GM12878 (cell line): Measurements from ENCODE around the gene PNMA1. TPM values are rescaled to one million over a fixed set of nuclear protein-coding genes. Genes with fewer than 3 reads are reported as not detected.

Source experiments
- ATAC-seq: fragments of 200-7000 bp; cut with Tn5 transposase; 3 replicates; pipeline ENCODE4 v1.9.1; 2020; ENCODE audit warnings: mild to moderate bottlenecking, moderate library complexity
- BruUV-seq: library from RNA; stranded (reverse); fragments of 400-500 nt; replicated peaks from 2 replicates; lab custom pipeline; 2021; lab: Mats Ljungman, UMichigan
- CTCF ChIA-PET: fragments of 300-600 bp; sonication (Branson Sonifier 250); formaldehyde crosslinking; extraction: SDS; loops from one replicate; lab custom pipeline; 2021; ENCODE audit warnings: inconsistent platforms; lab: Yijun Ruan, JAX
- POLR2A ChIA-PET: fragments of 350-600 bp; formaldehyde crosslinking; extraction: SDS; loops from one replicate; lab custom pipeline; 2021; ENCODE audit warnings: inconsistent platforms; lab: Charles Lee
- RAD21 ChIA-PET: fragments of 300-600 bp; sonication (Branson Sonifier 250); formaldehyde crosslinking; loops from one replicate; lab custom pipeline; 2023; ENCODE audit warnings: antibody characterized with exemption; ENCODE audit not compliant: unreplicated experiment; lab: Charles Lee
- SMC1A ChIA-PET: fragments of 300-600 bp; sonication (Branson Sonifier 250); formaldehyde crosslinking; loops from one replicate; lab custom pipeline; 2023; ENCODE audit not compliant: unreplicated experiment, uncharacterized antibody; lab: Charles Lee
- DNase-seq: peaks from one replicate; pipeline ENCODE4 v3.0.0-alpha.2; 2011; ENCODE audit warnings: low read depth, low spot score
- FAIRE-seq: peaks from 3 replicates; lab custom pipeline; 2011; peaks lifted over from hg19 to GRCh38; lab: Jason Lieb, UNC
- H2AFZ ChIP-seq: 2 replicates; pipeline ENCODE4 v1.6.0; 2011; ENCODE audit warnings: low read depth, low read length, control low read depth; ENCODE audit not compliant: control insufficient read depth
- H3K27ac ChIP-seq: 2 replicates; pipeline ENCODE4 v1.5.1; 2011; ENCODE audit warnings: control low read depth; ENCODE audit not compliant: control insufficient read depth, insufficient read depth
- H3K27me3 ChIP-seq, 2 experiments: replicated peaks in 1 of 2; 2 replicates each; pipeline versions ENCODE4 v1.6.0 to v1.6.1; 2011; ENCODE audit warnings: low read length in 1 of 2; ENCODE audit not compliant: control insufficient read depth in 2 of 2, insufficient read depth in 2 of 2
- H3K36me3 ChIP-seq, 2 experiments: 2 replicates each; pipeline ENCODE4 v1.5.1; 2011; ENCODE audit warnings: low read length in 1 of 2; ENCODE audit not compliant: control insufficient read depth in 2 of 2, insufficient read depth in 2 of 2
- H3K4me1 ChIP-seq: 2 replicates; pipeline ENCODE4 v1.6.1; 2011; ENCODE audit warnings: mild to moderate bottlenecking, low read length, moderate library complexity, mixed read lengths; ENCODE audit not compliant: control insufficient read depth, insufficient read depth
- H3K4me2 ChIP-seq: 2 replicates; pipeline ENCODE4 v1.6.0; 2011; ENCODE audit warnings: control low read depth; ENCODE audit not compliant: control insufficient read depth, insufficient read depth
- H3K4me3 ChIP-seq: fragments of 200-600 bp; sonication (generic); 2 replicates; pipeline ENCODE4 v1.5.1; 2016
- H3K79me2 ChIP-seq: 2 replicates; pipeline ENCODE4 v1.6.0; 2011; ENCODE audit warnings: low read length; ENCODE audit not compliant: control insufficient read depth, insufficient read depth
- H3K9ac ChIP-seq: 2 replicates; pipeline ENCODE4 v1.8.0; 2011; ENCODE audit warnings: low read length, control low read depth, mixed read lengths; ENCODE audit not compliant: control insufficient read depth, insufficient read depth
- H3K9me3 ChIP-seq: replicated peaks from 3 replicates; pipeline ENCODE4 v1.5.1; 2011; ENCODE audit warnings: mild to moderate bottlenecking, low read length; ENCODE audit not compliant: control insufficient read depth, insufficient read depth
- H4K20me1 ChIP-seq: 2 replicates; pipeline ENCODE4 v1.6.0; 2011; ENCODE audit not compliant: control insufficient read depth, insufficient read depth
- EGR1 ChIP-seq, 2 experiments: IDR thresholded peaks; 1 replicate in 1 of 2; 2 replicates in 1 of 2; pipeline ENCODE4 v1.6.1; 2011 to 2012; ENCODE audit warnings: low read depth in 2 of 2, low read length in 2 of 2, borderline replicate concordance in 1 of 2, mild to moderate bottlenecking in 1 of 2, moderate library complexity in 1 of 2
- KLF5 ChIP-seq: fragments of 450-650 bp; IDR thresholded peaks from 2 replicates; pipeline ENCODE4 v1.6.1; 2014; ENCODE audit warnings: mild to moderate bottlenecking; ENCODE audit not compliant: partially characterized antibody
- LARP7 ChIP-seq: fragments of 450-650 bp; IDR thresholded peaks from 2 replicates; pipeline ENCODE4 v1.6.1; 2017; ENCODE audit warnings: mild to moderate bottlenecking
- WGBS: methylation state at CpG from one replicate; pipeline ENCODE4 v1.1.6; 2016; ENCODE audit warnings: low lambda C conversion rate; ENCODE audit not compliant: insufficient replicate concordance, insufficient coverage; ENCODE audit errors: missing lambda C conversion rate; 5-methylcytosine and 5-hydroxymethylcytosine counted together
- in situ Hi-C: fragments of 300-500 bp; cut with MboI; formaldehyde crosslinking; loops from 9 replicates; pipeline ENCODE4 v1.14.3; 2018; ENCODE audit warnings: mixed read lengths
- intact Hi-C: fragments of 100-400 bp; cut with micrococcal nuclease; formaldehyde crosslinking; loops from one replicate; pipeline ENCODE4 v1.14.2; 2022; ENCODE audit not compliant: unreplicated experiment
- polyA plus RNA-seq, 11 experiments: library from polyadenylated mRNA; depleted of rRNA in 4 of 11; unstranded in 6 of 11; stranded (reverse) in 5 of 11; fragments of >200 nt; fragmentation: Nextera tagmentation in 4 of 11; fragmentation: Illumina TruSeq in 1 of 11; extraction: Ambion mirVana in 4 of 11; extraction: Trizol in 1 of 11; gene quantifications; 1 replicate in 1 of 11; 2 replicates in 10 of 11; pipeline versions ENCODE4 v1.2.1 to v1.2.3, GENCODE V29; 2011 to 2016; ENCODE audit warnings: inconsistent platforms in 2 of 11, missing spikeins in 2 of 11, low read depth in 1 of 11
- total RNA-seq, 4 experiments: library from RNA; depleted of rRNA in 3 of 4; stranded (reverse); fragments of >200 nt in 3 of 4; fragmentation: Illumina TruSeq in 1 of 4; extraction: Trizol in 1 of 4; gene quantifications; 2 replicates each; pipeline versions ENCODE4 v1.2.1 to v1.2.3, GENCODE V29; 2013 to 2021
- TF ChIP-seq, protein P1 (sequence below): fragments of 450-650 bp; conservative IDR thresholded peaks from 2 replicates; pipeline ENCODE4 v1.6.1; 2017; ENCODE audit warnings: mild to moderate bottlenecking, moderate library complexity

PNMA1 gene
- total and polyA plus RNA-seq, 10 of the 15 experiments (the other 5 are each of a cell fraction or from before 2014, with no cell fraction given): 1.8 to 39.3 (median 11.1) TPM

DNA sequence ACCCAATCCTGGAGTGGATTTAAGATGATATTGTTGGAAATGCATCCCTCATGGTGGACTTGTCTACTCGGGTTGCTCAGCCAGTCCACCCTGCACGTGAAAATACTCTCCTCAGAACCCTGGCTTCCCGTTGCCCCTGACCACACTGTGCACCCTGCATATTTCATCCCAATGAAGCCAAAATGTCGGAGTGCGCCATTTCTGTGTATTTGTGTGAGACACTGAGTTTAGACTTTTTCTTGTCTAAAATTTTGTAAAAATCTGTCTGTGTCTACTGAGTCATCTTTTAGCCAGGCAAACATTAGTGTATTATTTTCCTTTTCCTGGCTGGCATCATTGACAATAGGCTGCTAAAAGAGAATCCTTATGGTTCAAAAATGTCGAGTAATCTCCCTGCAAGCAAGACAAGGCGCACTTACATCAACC, 485 bp upstream of the PNMA1 start:
- peaks cover 12 to 26% of the 10 kb centered on the region in 2 experiments for H3K36me3 ChIP-seq
- peak overlapping the region; percentile 78; the same call in 1 of the 2 replicates for H3K4me2 ChIP-seq
- intact Hi-C loops: loop anchor here (5.0 kb wide), 1 partner anchor 82 kb away; no protein-coding TSS in a partner anchor
- BruUV-seq: no TSS peak
- FAIRE-seq (no peak), ATAC-seq (no peak), DNase-seq (no peak)
- H3K9me3 ChIP-seq: no peaks in the 10 kb centered on the region
- H3K4me1 ChIP-seq: peaks cover 4% of the 10 kb centered on the region
- no peak overlapping the region for H3K9ac ChIP-seq
- WGBS: 57% methylated on average over 7 of the region's 7 CpGs
- in situ Hi-C loops: no loop called here
- ChIA-PET RAD21 (interaction anchor here (0.5 to 1.2 kb wide), 2 partner anchors 14 to 72 kb away, joined by 3 read pairs; no protein-coding TSS in a partner anchor), POLR2A (no interaction called here), CTCF (interaction anchor here (2.8 kb wide), 1 partner anchor 13 kb away, joined by 12 read pairs; no protein-coding TSS in a partner anchor)
- no peaks in the 10 kb centered on the region for H3K27me3 ChIP-seq
- no peaks in the 10 kb centered on the region for H4K20me1 ChIP-seq
- no peak overlapping the region for H3K27ac ChIP-seq
- TF ChIP-seq LARP7 (no peak), KLF5 (peak; percentile 4), EGR1 (IDR thresholded peaks at IDR 0.05; ENCODE audit: borderline replicate concordance in 1 of 2, low read depth in 2 of 2, low read length in 2 of 2) (no peak)
- TF ChIP-seq, protein P1, sequence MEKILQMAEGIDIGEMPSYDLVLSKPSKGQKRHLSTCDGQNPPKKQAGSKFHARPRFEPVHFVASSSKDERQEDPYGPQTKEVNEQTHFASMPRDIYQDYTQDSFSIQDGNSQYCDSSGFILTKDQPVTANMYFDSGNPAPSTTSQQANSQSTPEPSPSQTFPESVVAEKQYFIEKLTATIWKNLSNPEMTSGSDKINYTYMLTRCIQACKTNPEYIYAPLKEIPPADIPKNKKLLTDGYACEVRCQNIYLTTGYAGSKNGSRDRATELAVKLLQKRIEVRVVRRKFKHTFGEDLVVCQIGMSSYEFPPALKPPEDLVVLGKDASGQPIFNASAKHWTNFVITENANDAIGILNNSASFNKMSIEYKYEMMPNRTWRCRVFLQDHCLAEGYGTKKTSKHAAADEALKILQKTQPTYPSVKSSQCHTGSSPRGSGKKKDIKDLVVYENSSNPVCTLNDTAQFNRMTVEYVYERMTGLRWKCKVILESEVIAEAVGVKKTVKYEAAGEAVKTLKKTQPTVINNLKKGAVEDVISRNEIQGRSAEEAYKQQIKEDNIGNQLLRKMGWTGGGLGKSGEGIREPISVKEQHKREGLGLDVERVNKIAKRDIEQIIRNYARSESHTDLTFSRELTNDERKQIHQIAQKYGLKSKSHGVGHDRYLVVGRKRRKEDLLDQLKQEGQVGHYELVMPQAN: no peak
- TF ChIP-seq, all 136 proteins: peak for 1
- Histone ChIP-seq H3K4me3 (peak overlapping the region; percentile 33; the same call in 1 of the 2 replicates), H2AFZ (no peak overlapping the region), H3K79me2 (peaks cover 20% of the 10 kb centered on the region)
- SMC1A ChIA-PET: no interaction called here
